T-helper 1 cell treated with Interleukin-12 subunit alpha and Interleukin-12 subunit beta and Interleukin-4 antibody, amounts not matched to agents 30 ng/mL and 1 ng/mL, for 36 hours (primary cell): ENCODE data around the gene TNS4. TPM values are rescaled to one million over a fixed set of nuclear protein-coding genes. Genes with fewer than 3 reads are reported as not detected.

Source experiments
- intact Hi-C: fragments of 100-400 bp; cut with micrococcal nuclease; formaldehyde crosslinking; loops from one replicate; pipeline ENCODE4 v1.15.1; 2024
- total RNA-seq: library from RNA; stranded (reverse); gene quantifications from 2 replicates; pipeline ENCODE4 v1.2.3, GENCODE V29; 2022

TNS4 gene
- total RNA-seq, 1 donor from 2014 or later: 15.7 TPM

DNA sequence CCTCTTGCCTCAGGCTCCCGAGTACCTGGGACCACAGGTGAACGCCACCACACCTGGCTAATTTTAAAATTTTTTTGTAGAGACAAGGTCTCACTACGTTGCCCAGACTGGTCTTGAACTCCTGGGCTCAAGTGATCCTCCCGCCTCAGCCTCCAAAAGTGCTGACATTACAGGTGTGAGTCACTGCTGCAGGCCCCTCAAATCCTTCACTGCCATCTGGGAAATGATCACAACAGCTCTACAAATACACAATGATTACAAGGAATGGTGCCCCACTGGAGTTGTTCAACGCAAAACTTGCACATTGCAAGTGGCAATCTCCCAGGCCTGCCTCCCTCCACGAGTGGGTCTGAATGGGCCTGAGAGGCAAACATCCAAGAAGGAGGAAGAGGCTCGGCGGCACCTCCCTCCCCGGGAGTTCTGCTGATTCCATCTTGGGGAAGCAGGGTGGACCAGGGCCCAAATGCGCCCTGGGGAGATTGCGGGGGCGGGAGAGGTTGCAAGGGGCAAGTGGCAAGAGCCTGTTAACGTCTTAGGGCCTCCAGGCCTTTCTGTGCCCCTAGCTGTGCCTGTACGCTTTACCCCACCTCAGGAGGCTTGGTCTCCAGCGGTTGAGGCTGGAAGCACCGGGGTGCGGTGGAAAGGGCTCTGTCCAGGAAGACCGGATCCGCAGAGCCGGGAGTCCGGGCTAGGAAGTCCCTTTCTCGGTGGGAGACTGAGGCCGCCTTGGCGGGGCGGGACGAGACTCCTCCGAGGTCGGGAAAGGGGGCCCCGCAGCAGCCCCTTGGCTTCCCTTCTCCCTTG, 58.8 kb downstream of the TNS4 start:
- intact Hi-C loops: loop anchor here (1.0 to 5.0 kb wide), 4 partner anchors 16 to 75 kb away; partner anchors contain the start of gene TOP2A

DNA sequence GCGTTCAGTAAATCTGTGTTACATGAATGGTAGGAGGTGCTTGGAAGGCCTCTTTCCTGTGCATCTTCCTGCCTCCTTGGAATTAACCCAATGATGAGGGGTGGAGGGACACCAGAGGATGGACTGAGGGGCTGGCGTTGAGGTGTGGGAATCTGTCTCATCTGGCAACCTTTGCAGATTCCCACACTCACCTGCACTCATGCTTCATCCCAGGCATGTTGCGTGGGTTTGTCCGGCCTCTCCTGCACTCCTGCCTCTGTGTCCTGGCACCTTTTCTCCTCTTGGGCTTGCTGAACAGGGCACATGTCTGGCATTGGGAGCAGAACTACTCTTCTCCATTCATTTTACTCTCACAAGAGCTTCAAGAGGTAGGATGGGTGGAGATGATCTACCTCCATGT, 61.3 kb downstream of the TNS4 start:
- intact Hi-C loops: loop anchor here (5.0 kb wide), 1 partner anchor 77 kb away; no protein-coding TSS in a partner anchor

DNA sequence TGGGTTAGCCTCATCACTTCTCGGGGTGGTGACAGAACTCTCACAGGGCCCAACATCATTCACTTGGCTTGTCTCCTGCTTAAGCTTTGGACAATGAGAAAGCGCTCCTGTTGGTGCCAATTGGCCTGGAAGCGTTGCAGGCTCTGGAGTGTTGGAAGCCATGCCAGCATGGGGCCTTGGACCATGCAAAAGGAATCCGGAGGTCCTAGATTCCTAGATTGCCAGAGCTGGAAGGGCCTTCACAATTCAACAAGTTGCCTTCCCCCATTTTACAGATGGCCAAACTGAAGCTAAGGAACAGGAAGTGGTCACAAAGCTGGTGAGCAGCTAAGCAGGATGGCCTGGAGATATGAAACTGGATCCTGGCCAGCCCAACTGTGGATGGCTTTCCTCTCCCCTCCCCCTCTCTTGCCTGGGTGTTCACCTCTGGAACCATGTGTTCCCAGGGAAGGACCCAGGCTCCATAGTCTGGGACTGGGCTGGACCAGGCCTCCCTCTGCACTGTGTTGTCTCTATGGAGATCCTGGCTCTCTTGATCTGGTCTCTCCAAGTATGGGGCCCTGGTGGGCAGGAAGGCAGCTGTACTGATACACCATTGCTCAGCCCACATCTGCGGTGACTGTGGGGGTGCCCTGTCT, 64.2 kb downstream of the TNS4 start:
- intact Hi-C loops: no loop called here

DNA sequence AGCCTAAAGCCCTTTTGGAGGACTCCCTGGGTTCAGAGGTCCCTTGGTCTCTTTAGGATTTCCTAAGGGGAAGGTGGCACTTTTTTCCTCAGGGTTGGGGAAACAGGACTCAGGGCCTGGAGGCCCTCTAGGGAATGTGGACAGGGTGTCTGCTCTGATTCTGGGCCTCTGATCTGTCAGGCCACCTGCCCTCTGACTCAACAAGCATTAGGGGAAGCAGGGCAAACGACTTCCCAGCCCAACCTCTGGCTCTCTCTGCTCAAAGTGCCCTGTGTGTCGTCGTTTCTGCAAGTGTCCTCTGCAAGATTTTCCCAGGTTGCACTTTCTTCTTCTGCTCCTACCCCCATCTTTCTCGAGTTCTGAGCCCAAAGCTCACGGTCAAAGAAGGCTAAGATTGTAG, 64.8 kb downstream of the TNS4 start:
- intact Hi-C loops: no loop called here

DNA sequence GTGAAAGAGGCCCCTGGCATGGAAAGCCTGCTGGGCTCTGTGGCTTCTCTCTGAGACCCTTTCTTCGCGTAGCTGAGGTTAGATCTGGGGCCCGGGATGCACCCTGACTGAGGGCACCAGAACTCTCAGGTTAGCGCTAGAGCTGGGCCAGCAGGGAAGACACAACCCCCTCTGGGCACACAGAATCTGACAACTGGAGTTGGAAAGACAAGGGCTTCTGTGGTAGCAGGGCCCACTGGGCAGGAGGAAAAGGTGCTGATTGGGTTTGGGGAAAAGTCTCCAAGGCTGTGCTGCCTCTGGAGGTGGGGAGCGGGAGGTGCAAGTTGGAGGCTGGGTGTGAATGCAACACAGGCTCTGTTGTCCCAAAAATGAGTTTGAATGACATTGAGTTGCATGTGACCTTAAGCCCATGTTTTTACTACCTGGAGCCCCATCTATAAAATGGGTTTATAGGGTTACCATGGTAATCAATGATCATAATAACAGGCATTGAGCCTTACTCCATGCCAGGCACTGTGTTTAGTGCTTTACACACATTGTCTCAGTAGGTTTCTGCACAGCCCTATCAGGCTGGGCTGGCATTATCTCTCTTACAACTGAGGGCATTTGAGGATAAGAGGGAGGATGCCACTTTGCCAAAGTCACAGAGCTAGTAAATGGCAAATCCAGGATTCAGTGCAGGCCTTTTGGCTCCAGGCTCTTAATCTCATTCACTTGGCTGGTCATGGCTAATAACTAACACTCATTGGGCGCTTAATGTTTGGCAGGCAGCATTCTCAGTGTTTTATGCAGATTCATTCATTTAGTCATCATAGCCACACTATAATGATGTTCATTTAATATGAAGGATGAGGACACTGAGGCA, 67.6 kb downstream of the TNS4 start:
- intact Hi-C loops: no loop called here

DNA sequence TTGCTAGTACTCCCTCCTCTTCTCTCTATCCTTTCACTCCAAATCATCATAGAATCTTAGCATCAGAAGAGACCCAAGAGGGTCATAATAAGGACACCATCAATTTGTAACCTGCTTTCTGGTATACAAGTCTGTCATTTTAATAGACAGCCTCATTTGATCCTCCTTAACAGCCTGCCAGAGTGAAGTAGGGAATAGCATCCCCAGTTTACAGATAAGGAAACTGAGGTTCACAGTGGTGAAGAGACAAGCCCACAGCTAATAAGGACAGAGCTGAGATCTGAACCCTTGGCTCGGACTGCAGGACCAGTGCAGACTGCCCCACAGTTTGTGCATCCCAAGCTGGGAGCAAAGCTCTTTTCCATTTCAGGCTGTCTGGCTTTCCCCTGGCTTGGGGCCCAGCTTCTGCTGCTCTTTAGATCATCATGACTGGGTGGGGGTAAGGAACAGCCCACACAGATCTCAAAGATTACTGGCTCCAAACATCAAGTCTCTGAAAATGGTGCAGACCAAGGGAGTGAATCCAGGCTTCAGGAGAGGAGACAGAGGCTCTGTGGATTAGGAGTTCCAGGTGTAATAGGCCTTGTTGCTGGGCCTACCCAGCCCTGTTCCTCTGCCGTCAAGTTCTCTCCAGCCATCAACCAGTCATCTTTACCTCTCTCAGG, 68.4 kb downstream of the TNS4 start:
- intact Hi-C loops: no loop called here

DNA sequence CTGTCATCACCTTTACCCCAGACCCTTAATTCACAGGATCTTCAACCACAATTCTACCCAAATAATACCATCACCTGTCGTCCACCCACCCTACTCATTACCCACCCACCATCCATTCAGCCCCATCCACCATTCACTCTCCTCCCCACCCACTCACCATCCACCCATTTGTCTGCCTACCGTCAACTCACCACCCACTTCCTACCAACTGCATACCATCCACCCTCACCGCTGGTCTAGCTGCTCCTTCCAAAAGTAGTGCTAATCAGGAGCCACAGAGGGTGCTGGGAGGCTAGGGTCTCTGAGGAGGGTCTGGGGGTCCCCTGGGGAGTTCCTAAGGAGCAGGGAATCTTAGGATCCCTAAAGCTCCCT, 70.2 kb downstream of the TNS4 start:
- intact Hi-C loops: no loop called here

DNA sequence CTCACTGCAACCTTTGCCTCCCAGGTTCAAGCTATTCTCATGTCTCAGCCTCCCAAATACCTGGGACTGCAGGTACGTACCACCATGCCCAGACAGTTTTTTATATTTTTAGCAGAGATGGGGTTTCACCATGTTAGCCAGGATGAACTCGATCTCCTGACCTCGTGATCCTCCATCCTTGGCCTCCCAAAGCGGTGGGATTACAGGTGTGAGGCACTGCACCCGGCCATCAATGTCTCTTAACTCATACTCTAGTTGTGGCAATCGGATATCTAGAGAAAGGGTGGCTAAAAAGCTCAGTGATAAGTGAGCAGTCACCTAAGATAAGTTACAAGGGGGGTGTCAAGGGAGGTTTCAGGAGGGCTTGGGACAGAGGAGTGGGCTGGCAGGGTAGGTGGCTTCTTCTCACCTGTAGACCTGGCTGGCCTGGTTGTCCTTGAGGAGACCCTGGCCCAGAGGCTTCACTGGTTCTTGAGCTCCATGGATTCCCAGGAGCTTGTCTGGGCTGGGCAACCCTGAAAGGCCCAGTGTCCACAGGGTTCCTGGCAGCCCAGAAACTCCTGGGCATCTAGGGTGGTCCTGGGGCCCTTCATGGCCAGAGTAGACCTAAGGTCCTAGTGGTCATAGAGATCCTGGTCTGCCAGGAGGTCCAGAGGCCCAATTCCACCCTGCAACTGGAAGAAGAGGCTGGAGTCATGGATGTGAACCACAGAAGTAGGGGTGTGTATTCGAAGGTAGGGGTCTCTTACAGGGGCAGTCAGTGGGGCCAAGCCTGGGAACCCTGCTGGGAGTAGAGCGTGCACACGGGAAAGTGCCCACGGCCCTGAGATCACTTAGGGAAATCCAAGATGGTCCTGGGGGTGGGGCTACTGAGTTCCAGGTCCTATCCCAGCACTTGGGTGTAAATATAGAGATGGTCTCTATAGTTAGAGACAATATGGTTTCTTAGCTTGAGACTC, 70.9 kb downstream of the TNS4 start:
- intact Hi-C loops: no loop called here

DNA sequence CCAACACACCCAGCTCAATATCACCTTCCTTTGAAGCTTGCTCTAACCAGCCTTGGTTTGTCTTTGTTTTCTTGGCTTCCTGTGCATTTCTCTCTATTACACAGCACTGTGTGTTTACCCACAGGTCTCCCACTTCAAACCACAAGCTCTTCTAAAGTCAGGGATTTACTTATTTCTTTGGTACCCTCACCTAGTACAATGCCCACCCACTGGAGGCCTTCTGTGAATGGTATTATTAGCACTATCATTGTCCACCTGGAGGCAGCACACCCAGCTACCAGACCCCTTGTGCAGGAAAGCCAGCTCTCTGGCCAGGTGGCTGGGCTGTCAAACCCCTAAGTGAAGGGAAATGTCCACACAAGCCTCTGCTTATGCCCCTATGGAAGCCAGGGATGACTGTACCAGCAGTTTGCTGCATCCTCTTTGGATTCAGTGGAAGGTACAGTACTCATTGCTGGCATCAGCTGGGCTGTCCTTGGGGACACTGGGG, 74.4 kb downstream of the TNS4 start:
- intact Hi-C loops: loop anchor here (1.0 to 2.0 kb wide), 2 partner anchors 9 to 16 kb away; partner anchors contain the start of gene IGFBP4

Other genes starting within 250 kb of the TNS4 start
- gene CDC6, start 213.7 kb downstream of the TNS4 start, total RNA-seq: 72.0 and 78.3 TPM in 2 replicates
- gene RARA, start 192.4 kb downstream of the TNS4 start, total RNA-seq: 27.7 and 28.8 TPM in 2 replicates
- gene GJD3, start 136.9 kb downstream of the TNS4 start, total RNA-seq: not detected in 2 replicates
- gene TOP2A, start 83.7 kb downstream of the TNS4 start, total RNA-seq: 269 and 270 TPM in 2 replicates
- gene IGFBP4, start 58.2 kb downstream of the TNS4 start, total RNA-seq: 75.5 and 77.8 TPM in 2 replicates
- 169 and 171 TPM in 2 replicates for gene CCR7, start 63.8 kb upstream of the TNS4 start, total RNA-seq
- 96.3 and 98.8 TPM in 2 replicates for gene SMARCE1, start 146.2 kb upstream of the TNS4 start, total RNA-seq
- gene KRT222, start 163.6 kb upstream of the TNS4 start, total RNA-seq: not detected in 2 replicates
- not detected in 2 replicates for gene KRT24, start 202.1 kb upstream of the TNS4 start, total RNA-seq